ENCODE data around the gene C1QTNF9.
"Not testable (repeated sequence)": the region's sequence is repeated elsewhere in the genome, so short reads cannot be mapped to it uniquely, and the experiment has no call there.

Gene C1QTNF9

DNA sequence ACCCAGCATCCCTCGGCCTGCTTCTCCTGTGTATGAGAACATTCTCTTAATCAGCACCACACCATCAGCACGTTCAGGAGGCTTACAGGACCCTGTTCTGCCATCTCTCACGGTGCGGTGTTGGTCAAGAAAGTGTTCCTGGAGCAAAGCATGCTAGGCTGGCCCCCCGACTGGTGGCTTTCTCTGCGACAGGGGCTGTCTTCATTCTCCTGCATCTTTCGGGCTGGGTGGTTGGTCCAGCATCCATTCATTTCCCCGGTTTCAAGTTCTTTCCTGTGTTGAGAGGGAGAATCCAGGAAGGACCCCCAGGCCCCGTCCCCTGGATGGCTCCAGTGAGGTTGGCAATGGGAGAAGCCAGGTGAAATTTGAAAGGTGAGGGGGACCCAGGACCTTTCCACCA, 55.8 kb downstream of the C1QTNF9 start:
- no peak for DNase-seq

DNA sequence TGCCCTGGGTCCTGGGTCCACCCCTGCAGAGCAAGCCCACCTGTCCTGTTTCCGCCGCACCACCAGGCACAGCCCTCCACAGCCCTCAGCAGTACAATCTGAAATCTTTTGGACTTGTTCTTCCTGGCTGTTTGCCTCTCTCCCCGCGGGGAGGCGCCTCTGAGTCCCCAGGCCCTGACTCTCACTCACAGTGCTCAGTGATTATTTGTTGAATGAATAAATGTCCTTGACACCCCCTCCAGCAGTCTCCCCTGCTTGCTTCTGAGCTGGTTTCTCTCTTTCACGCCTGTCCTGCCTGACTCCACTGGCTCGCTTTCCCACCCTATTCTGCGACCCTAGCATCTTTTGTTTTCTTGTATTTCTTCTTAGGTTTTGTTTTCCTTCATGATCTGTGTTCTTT, 56.9 kb downstream of the C1QTNF9 start:
- DNase-seq: not testable (repeated sequence)

DNA sequence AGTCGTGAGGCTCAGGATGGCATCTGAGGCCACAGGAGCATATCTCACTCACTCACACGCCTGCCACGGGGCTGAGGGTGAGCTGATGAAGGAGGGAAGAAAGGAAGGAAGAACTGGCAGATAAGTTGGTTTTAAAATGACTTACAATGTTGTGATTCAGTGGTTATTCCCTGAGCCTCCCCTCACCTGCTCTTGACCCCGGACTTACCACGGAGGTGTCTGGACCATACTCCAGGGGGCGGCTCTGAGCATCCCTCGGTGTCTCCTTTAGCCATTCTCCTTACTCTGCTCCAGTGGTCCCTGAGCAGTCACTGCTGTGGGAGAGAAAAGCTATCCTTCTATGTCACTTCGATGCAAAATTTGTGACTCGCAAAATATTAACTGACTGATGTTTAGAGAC, 61.9 kb downstream of the C1QTNF9 start:
- DNase-seq: not testable (repeated sequence)
